Head of caudate nucleus (tissue), 42 donors: ENCODE results near the gene PTGR3.

Source experiments
- DNase-seq, 42 donors: peaks; one replicate each; pipeline versions ENCODE4 v3.0.0 to v3.0.0-alpha.2; 2020 to 2021; ENCODE audit warnings: mixed read lengths in 7 of 42
- intact Hi-C: fragments of 100-400 bp; cut with DNase I; formaldehyde crosslinking; loops from one replicate; pipeline ENCODE4 v1.15.0; 2022

PTGR3 gene

GRCh38 chr18:75216911-75217689 is 8.2 kb upstream of the PTGR3 start:
- intact Hi-C loops = no loop called here
- no peak for DNase-seq

- DNase-seq = no peak
- intact Hi-C loops = no loop called here
Measured at GRCh38 chr18:75216212-75216910, 7.4 kb upstream of the PTGR3 start.

GRCh38 chr18:75215663-75216062 is 6.7 kb upstream of the PTGR3 start:
- intact Hi-C loops = no loop called here
- no peak for DNase-seq

- DNase-seq = no peak
- intact Hi-C loops = no loop called here
Measured at GRCh38 chr18:75214766-75215510, 6.0 kb upstream of the PTGR3 start.

GRCh38 chr18:75214332-75214690 is 5.4 kb upstream of the PTGR3 start:
- intact Hi-C loops = no loop called here
- no peak for DNase-seq

GRCh38 chr18:75213611-75214331 is 4.8 kb upstream of the PTGR3 start:
- intact Hi-C loops = no loop called here
- DNase-seq = no peak

- no peak for DNase-seq
- intact Hi-C loops = no loop called here
Measured at GRCh38 chr18:75212751-75213090, 3.8 kb upstream of the PTGR3 start.

- DNase-seq = peak in 26 of 42 donors; percentile 19 to 71 (median 45)
- intact Hi-C loops = no loop called here
Measured at GRCh38 chr18:75211953-75212750, 3.2 kb upstream of the PTGR3 start.

GRCh38 chr18:75211626-75211952 is 2.6 kb upstream of the PTGR3 start:
- intact Hi-C loops = no loop called here
- no peak for DNase-seq

- intact Hi-C loops = no loop called here
- peak in 12 of 42 donors; percentile 26 to 58 (median 37) for DNase-seq
Measured at GRCh38 chr18:75211002-75211621, 2.2 kb upstream of the PTGR3 start.

GRCh38 chr18:75210274-75211001 is 1.5 kb upstream of the PTGR3 start, which contains the start of gene TSHZ1:
Gene TSHZ1 (plus strand): TSS chr18:75210797. CDS start chr18:75211877, 1,080 bp downstream.
- peak in 31 of 42 donors; percentile 30 to 89 (median 66) for DNase-seq
- intact Hi-C loops = no loop called here

- DNase-seq = no peak
- intact Hi-C loops = no loop called here
Measured at GRCh38 chr18:75209951-75210258, 966 bp upstream of the PTGR3 start.

- DNase-seq = peak in 2 of 42 donors; percentile 19 to 37
Measured at GRCh38 chr18:75208836-75209128, 157 bp downstream of the PTGR3 start.

GRCh38 chr18:75208155-75208835 is 644 bp downstream of the PTGR3 start:
- intact Hi-C loops = no loop called here
- peak in 41 of 42 donors; percentile 39 to 81 (median 65) for DNase-seq

More at GRCh38 chr18:75208836-75209128, 157 bp downstream of the PTGR3 start:
- intact Hi-C loops = no loop called here

GRCh38 chr18:75207310-75208154 is 1.4 kb downstream of the PTGR3 start:
- intact Hi-C loops = no loop called here
- peak in 3 of 42 donors; percentile 21 to 46 (median 38) for DNase-seq
